Erythroblast (primary cell): Measurements from ENCODE around the gene NCKAP5.

ENCODE experiments used
- GATA1 ChIP-seq: IDR thresholded peaks from 2 replicates; pipeline ENCODE4 v1.6.1; 2011; ENCODE audit warnings: low read depth, mild to moderate bottlenecking, control low read depth, low read length, moderate library complexity
- POLR2A ChIP-seq: IDR thresholded peaks from 2 replicates; pipeline ENCODE4 v1.6.1; 2011; ENCODE audit warnings: mild to moderate bottlenecking, low read length

- TF ChIP-seq POLR2A (no peak), GATA1 (no peak)
Observed at GRCh38 chr2:132733094-132733493, 835.2 kb downstream of the NCKAP5 start.
